Superior temporal gyrus (tissue), 1 donor: ENCODE results near the gene ASPRV1.

Experiments used
- DNase-seq: peaks from one replicate; pipeline ENCODE4 v3.0.0-alpha.2; 2016; ENCODE audit errors: extremely low spot score

Gene ASPRV1

GRCh38 chr2:69989009-69989408, 27.6 kb upstream of the ASPRV1 start:
- no peak for DNase-seq

GRCh38 chr2:69988086-69988635, 26.7 kb upstream of the ASPRV1 start:
- DNase-seq, result no peak

GRCh38 chr2:69986691-69987090, 25.3 kb upstream of the ASPRV1 start:
- no peak for DNase-seq

GRCh38 chr2:69985688-69986087, 24.3 kb upstream of the ASPRV1 start:
- DNase-seq, result no peak

- DNase-seq, result no peak
Observed at GRCh38 chr2:69985216-69985615, 23.8 kb upstream of the ASPRV1 start.

GRCh38 chr2:69983392-69983966, 22.0 kb upstream of the ASPRV1 start:
- DNase-seq, result no peak

GRCh38 chr2:69979902-69980807, 18.7 kb upstream of the ASPRV1 start:
- DNase-seq, result no peak

- no peak for DNase-seq
Observed at GRCh38 chr2:69977906-69978482, 16.6 kb upstream of the ASPRV1 start.

- DNase-seq, result no peak
Observed at GRCh38 chr2:69977186-69977585, 15.8 kb upstream of the ASPRV1 start.

- no peak for DNase-seq
Observed at GRCh38 chr2:69975853-69976462, 14.5 kb upstream of the ASPRV1 start.

GRCh38 chr2:69975136-69975852, 13.9 kb upstream of the ASPRV1 start:
- DNase-seq, result no peak

GRCh38 chr2:69973335-69973735, 11.9 kb upstream of the ASPRV1 start:
- no peak for DNase-seq

GRCh38 chr2:69972822-69973221, 11.4 kb upstream of the ASPRV1 start:
- DNase-seq, result no peak

GRCh38 chr2:69969991-69970390, 8.6 kb upstream of the ASPRV1 start:
- DNase-seq, result no peak

- DNase-seq, result no peak
Observed at GRCh38 chr2:69969126-69969983, 7.9 kb upstream of the ASPRV1 start.

- DNase-seq, result no peak
Observed at GRCh38 chr2:69968609-69969008, 7.2 kb upstream of the ASPRV1 start.

GRCh38 chr2:69966496-69966895, 5.1 kb upstream of the ASPRV1 start:
- DNase-seq, result no peak

- DNase-seq, result no peak
Observed at GRCh38 chr2:69965756-69966445, 4.5 kb upstream of the ASPRV1 start.

GRCh38 chr2:69964353-69964841, 3.0 kb upstream of the ASPRV1 start:
- no peak for DNase-seq
